K562 (cell line): Measurements from ENCODE around the gene PXN. TPM values are rescaled to one million over a fixed set of nuclear protein-coding genes. Genes with fewer than 3 reads are reported as not detected.

ENCODE experiments used
- BRD9 ChIP-seq: fragments of 450-650 bp; IDR thresholded peaks from 2 replicates; pipeline ENCODE4 v1.6.1; 2018; ENCODE audit warnings: low read depth; ENCODE audit not compliant: partially characterized antibody
- CTBP1 ChIP-seq: fragments of 450-650 bp; IDR thresholded peaks from 2 replicates; pipeline ENCODE4 v1.6.1; 2016; ENCODE audit warnings: borderline replicate concordance
- GATAD2A ChIP-seq: fragments of 450-650 bp; IDR thresholded peaks from 2 replicates; pipeline ENCODE4 v1.6.1; 2017
- HDAC8 ChIP-seq: fragments of 450-650 bp; IDR thresholded peaks from 2 replicates; pipeline ENCODE4 v1.6.1; 2016; ENCODE audit warnings: mild to moderate bottlenecking, missing genetic modification characterization, moderate library complexity, missing compliant biosample characterization
- KDM1A ChIP-seq, 2 experiments: fragments of 450-650 bp; IDR thresholded peaks; 2 replicates each; pipeline ENCODE4 v1.6.1; 2016; ENCODE audit warnings: mild to moderate bottlenecking in 2 of 2
- NRF1 ChIP-seq, 2 experiments: fragments of 450-650 bp; IDR thresholded peaks in 1 of 2; conservative IDR thresholded peaks in 1 of 2; 2 replicates each; pipeline ENCODE4 v1.6.1; 2014; ENCODE audit warnings: mild to moderate bottlenecking in 2 of 2
- PKNOX1 ChIP-seq: fragments of 450-650 bp; IDR thresholded peaks from 2 replicates; pipeline ENCODE4 v1.6.1; 2016
- RNF2 ChIP-seq: sonication (generic); IDR thresholded peaks from 2 replicates; pipeline ENCODE4 v1.6.1; 2016
- SLC30A9 ChIP-seq: fragments of 250-450 bp; sonication (Bioruptor Pico); IDR thresholded peaks from 2 replicates; pipeline ENCODE4 v1.8.0; 2022; ENCODE audit warnings: mild to moderate bottlenecking, moderate library complexity
- SUPT5H ChIP-seq: fragments of 450-650 bp; IDR thresholded peaks from 2 replicates; pipeline ENCODE4 v1.6.1; 2016
- ZNF143 ChIP-seq: sonication (generic); formaldehyde crosslinking; IDR thresholded peaks from 2 replicates; pipeline ENCODE4 v1.9.0; 2022; ENCODE audit warnings: mild to moderate bottlenecking, missing genetic modification reagents
- ZNF717 ChIP-seq: fragments of 250-450 bp; sonication (Bioruptor Pico); IDR thresholded peaks from 2 replicates; pipeline ENCODE4 v1.5.0; 2021
- polyA plus RNA-seq, 8 experiments: library from polyadenylated mRNA; depleted of rRNA in 4 of 8; stranded (reverse) in 5 of 8; unstranded in 3 of 8; fragments of >200 nt; fragmentation: Nextera tagmentation in 2 of 8; fragmentation: Illumina TruSeq in 1 of 8; extraction: Ambion mirVana in 2 of 8; extraction: Trizol in 1 of 8; gene quantifications; 2 replicates each; pipeline versions ENCODE4 v1.2.1 to v1.2.3, GENCODE V29; 2011 to 2014; ENCODE audit warnings: inconsistent platforms in 1 of 8, missing spikeins in 1 of 8
- total RNA-seq, 7 experiments: library from RNA; depleted of rRNA in 6 of 7; stranded (reverse); fragments of >200 nt in 6 of 7; fragmentation: Illumina TruSeq in 2 of 7; extraction: Trizol in 2 of 7; gene quantifications; 2 replicates each; pipeline versions ENCODE4 v1.2.1 to v1.2.3, GENCODE V29; 2011 to 2021; ENCODE audit warnings: low replicate concordance in 1 of 7
- TF ChIP-seq, protein P1 (sequence below): fragments of 450-650 bp; formaldehyde crosslinking; IDR thresholded peaks from 2 replicates; pipeline ENCODE4 v1.4.0; 2020; ENCODE audit warnings: mild to moderate bottlenecking, moderate library complexity
- TF ChIP-seq, protein P2 (sequence below), 2 experiments: fragments of 450-650 bp; IDR thresholded peaks; 2 replicates each; pipeline ENCODE4 v1.6.1; 2016; ENCODE audit warnings: mild to moderate bottlenecking in 2 of 2, borderline replicate concordance in 1 of 2, low read depth in 1 of 2, moderate library complexity in 1 of 2
- TF ChIP-seq, protein P3 (sequence below): sonication (generic); formaldehyde crosslinking; IDR thresholded peaks from 2 replicates; pipeline ENCODE4 v1.8.0; 2023; ENCODE audit warnings: mild to moderate bottlenecking, missing genetic modification reagents

PXN gene
- total and polyA plus RNA-seq, 9 of the 15 experiments (the other 6 are each of a cell fraction or from before 2014, with no cell fraction given) = 4.0 to 74.1 (median 18.6) TPM

DNA sequence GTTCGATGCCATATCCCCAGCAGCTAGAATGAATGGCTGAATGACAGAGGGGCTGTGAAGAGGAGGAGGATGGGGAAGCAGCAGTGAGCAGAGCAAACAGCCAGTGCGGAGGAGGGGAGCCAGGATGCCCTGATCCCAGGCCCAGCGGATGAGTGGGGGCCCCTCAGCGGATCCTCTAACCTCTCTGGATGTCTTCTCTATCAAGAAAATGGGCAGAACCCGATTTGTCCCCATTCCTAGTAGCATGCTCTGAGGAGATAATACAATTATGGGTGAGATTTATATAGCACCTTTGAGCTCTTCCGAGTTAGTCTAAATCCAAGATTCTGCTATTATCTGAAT is 34.6 kb downstream of the PXN start (continued):
- TF ChIP-seq SUPT5H (peak; percentile 46; the same call in 1 of the 2 replicates), KDM1A (IDR thresholded peaks at IDR 0.05) (no peak), RNF2 (no peak), GATAD2A (no peak), BRD9 (no peak), SLC30A9 (CRISPR knock-in tag) (no peak), ZNF143 (CRISPR knock-in tag) (0 out of 2 replicates have a peak, but pooled peaks have one; percentile 6), CTBP1 (peak; percentile 5; the same call in 1 of the 2 replicates), PKNOX1 (no peak; the same call in 1 of the 2 replicates), ZNF717 (CRISPR knock-in tag) (no peak), NRF1 (conservative IDR thresholded peaks at IDR 0.05 in 1 of 2, IDR thresholded peaks at IDR 0.05 in 1 of 2) (no peak), HDAC8 (no peak)
- TF ChIP-seq, protein P1, sequence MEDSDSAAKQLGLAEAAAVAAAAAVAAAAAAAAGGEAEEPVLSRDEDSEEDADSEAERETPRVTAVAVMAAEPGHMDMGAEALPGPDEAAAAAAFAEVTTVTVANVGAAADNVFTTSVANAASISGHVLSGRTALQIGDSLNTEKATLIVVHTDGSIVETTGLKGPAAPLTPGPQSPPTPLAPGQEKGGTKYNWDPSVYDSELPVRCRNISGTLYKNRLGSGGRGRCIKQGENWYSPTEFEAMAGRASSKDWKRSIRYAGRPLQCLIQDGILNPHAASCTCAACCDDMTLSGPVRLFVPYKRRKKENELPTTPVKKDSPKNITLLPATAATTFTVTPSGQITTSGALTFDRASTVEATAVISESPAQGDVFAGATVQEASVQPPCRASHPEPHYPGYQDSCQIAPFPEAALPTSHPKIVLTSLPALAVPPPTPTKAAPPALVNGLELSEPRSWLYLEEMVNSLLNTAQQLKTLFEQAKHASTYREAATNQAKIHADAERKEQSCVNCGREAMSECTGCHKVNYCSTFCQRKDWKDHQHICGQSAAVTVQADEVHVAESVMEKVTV (CRISPR knock-in tag) = no peak
- TF ChIP-seq, protein P2, sequence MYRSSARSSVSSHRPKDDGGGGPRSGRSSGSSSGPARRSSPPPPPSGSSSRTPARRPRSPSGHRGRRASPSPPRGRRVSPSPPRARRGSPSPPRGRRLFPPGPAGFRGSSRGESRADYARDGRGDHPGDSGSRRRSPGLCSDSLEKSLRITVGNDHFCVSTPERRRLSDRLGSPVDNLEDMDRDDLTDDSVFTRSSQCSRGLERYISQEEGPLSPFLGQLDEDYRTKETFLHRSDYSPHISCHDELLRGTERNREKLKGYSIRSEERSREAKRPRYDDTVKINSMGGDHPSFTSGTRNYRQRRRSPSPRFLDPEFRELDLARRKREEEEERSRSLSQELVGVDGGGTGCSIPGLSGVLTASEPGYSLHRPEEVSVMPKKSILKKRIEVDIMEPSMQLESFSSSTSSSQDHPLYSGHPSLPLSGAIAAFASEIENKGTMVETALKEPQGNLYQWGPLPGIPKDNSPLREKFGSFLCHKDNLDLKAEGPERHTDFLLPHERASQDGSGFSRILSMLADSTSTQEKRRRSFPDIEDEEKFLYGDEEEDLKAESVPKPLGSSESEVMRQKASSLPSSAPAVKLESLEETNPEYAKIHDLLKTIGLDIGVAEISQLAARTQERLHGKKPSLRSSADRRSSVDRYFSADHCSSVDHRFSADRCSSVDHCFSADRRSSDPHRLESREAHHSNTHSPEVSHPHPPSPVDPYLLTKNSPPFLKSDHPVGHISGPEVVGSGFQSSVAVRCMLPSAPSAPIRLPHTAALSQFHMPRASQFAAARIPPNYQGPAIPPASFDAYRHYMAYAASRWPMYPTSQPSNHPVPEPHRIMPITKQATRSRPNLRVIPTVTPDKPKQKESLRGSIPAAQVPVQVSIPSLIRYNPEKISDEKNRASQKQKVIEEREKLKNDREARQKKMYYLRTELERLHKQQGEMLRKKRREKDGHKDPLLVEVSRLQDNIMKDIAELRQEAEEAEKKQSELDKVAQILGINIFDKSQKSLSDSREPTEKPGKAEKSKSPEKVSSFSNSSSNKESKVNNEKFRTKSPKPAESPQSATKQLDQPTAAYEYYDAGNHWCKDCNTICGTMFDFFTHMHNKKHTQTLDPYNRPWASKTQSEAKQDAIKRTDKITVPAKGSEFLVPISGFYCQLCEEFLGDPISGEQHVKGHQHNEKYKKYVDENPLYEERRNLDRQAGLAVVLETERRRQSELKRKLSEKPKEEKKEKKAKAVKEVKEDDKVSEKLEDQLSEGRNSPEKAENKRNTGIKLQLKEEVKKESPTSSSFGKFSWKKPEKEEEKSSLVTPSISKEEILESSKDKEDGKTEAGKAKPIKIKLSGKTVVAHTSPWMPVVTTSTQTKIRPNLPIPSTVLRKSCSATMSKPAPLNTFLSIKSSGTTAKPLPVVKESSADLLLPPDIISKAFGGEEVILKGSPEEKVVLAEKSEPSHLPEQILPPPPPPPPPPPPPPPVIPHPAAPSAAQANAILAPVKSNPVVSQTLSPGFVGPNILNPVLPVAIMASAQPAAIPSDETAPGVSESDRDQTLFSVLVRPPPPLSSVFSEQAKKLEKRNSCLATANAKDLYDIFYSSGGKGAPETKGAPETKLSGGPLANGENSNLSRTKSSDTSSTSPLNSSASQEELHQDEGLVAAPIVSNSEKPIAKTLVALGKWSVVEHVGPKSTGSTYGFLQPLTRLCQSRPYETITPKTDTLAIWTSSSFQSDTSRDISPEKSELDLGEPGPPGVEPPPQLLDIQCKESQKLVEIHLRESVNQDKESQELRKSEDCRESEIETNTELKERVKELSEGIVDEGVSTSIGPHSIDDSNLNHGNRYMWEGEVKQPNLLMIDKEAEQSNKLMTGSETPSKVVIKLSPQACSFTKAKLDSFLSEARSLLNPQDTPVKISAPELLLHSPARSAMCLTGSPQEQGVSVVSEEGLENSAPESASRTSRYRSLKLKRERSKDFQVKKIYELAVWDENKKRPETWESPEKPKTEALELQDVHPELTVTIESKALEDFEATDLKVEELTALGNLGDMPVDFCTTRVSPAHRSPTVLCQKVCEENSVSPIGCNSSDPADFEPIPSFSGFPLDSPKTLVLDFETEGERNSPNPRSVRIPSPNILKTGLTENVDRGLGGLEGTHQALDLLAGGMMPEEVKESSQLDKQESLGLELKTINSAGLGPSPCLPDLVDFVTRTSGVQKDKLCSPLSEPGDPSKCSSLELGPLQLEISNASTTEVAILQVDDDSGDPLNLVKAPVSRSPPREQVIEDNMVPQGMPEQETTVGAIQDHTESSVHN (IDR thresholded peaks at IDR 0.05; ENCODE audit: borderline replicate concordance in 1 of 2, low read depth in 1 of 2) = no peak
- TF ChIP-seq, protein P3, sequence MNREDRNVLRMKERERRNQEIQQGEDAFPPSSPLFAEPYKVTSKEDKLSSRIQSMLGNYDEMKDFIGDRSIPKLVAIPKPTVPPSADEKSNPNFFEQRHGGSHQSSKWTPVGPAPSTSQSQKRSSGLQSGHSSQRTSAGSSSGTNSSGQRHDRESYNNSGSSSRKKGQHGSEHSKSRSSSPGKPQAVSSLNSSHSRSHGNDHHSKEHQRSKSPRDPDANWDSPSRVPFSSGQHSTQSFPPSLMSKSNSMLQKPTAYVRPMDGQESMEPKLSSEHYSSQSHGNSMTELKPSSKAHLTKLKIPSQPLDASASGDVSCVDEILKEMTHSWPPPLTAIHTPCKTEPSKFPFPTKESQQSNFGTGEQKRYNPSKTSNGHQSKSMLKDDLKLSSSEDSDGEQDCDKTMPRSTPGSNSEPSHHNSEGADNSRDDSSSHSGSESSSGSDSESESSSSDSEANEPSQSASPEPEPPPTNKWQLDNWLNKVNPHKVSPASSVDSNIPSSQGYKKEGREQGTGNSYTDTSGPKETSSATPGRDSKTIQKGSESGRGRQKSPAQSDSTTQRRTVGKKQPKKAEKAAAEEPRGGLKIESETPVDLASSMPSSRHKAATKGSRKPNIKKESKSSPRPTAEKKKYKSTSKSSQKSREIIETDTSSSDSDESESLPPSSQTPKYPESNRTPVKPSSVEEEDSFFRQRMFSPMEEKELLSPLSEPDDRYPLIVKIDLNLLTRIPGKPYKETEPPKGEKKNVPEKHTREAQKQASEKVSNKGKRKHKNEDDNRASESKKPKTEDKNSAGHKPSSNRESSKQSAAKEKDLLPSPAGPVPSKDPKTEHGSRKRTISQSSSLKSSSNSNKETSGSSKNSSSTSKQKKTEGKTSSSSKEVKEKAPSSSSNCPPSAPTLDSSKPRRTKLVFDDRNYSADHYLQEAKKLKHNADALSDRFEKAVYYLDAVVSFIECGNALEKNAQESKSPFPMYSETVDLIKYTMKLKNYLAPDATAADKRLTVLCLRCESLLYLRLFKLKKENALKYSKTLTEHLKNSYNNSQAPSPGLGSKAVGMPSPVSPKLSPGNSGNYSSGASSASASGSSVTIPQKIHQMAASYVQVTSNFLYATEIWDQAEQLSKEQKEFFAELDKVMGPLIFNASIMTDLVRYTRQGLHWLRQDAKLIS (CRISPR knock-in tag) = 0 out of 2 replicates have a peak, but pooled peaks have one; percentile 36
